Progenitor cell of endocrine pancreas (in vitro differentiated cells): Measurements from ENCODE around the gene SNX3. TPM values are rescaled to one million over a fixed set of nuclear protein-coding genes. Genes with fewer than 3 reads are reported as not detected.
"Not testable (repeated sequence)": the region's sequence is repeated elsewhere in the genome, so short reads cannot be mapped to it uniquely, and the experiment has no call there.

ENCODE experiments used
- DNase-seq: peaks from one replicate; pipeline ENCODE4 v3.0.0; 2021; ENCODE audit warnings: low spot score; ENCODE audit not compliant: unreplicated experiment
- H3K27ac Mint-ChIP-seq: 2 replicates; pipeline ENCODE4 v1.8.0; 2021; ENCODE audit warnings: mild to moderate bottlenecking, moderate library complexity, mixed read lengths
- H3K27me3 Mint-ChIP-seq: 2 replicates; pipeline ENCODE4 v1.8.0; 2021; ENCODE audit warnings: mixed read lengths
- H3K36me3 Mint-ChIP-seq: 2 replicates; pipeline ENCODE4 v1.8.0; 2022; ENCODE audit warnings: mixed read lengths; ENCODE audit not compliant: insufficient read depth
- H3K4me1 Mint-ChIP-seq: 2 replicates; pipeline ENCODE4 v1.8.0; 2021; ENCODE audit warnings: low read depth, mixed read lengths
- H3K4me3 Mint-ChIP-seq: 2 replicates; pipeline ENCODE4 v1.8.0; 2021; ENCODE audit warnings: low read depth, mild to moderate bottlenecking, moderate library complexity, mixed read lengths
- H3K9me3 Mint-ChIP-seq: 2 replicates; pipeline ENCODE4 v1.8.0; 2021; ENCODE audit warnings: low read depth, mixed read lengths
- long read RNA-seq: library from polyadenylated mRNA; unstranded; transcript quantifications from one replicate; pipeline ENCODE4 v2.0.0, GENCODE V29; 2020
- total RNA-seq: library from RNA; stranded (reverse); gene quantifications from 2 replicates; pipeline ENCODE4 v1.2.1, GENCODE V29; 2021
- TF ChIP-seq, protein P1 (sequence below): fragments of 200-600 bp; sonication (generic); IDR thresholded peaks from one replicate; pipeline ENCODE4 v1.5.0; 2021; ENCODE audit warnings: antibody characterized with exemption, mild to moderate bottlenecking; ENCODE audit not compliant: unreplicated experiment

Gene SNX3
- total RNA-seq = 84.1 and 95.5 TPM in 2 replicates
- long read RNA-seq, transcript SNX3-201 (4 exons, 1,755 nt) = major isoform, 21 of 23 reads
- long read RNA-seq, partial matches to known transcripts = 1 of 23 reads
- long read RNA-seq, other reads (novel, unspliced or antisense) = 1 of 23 reads

DNA sequence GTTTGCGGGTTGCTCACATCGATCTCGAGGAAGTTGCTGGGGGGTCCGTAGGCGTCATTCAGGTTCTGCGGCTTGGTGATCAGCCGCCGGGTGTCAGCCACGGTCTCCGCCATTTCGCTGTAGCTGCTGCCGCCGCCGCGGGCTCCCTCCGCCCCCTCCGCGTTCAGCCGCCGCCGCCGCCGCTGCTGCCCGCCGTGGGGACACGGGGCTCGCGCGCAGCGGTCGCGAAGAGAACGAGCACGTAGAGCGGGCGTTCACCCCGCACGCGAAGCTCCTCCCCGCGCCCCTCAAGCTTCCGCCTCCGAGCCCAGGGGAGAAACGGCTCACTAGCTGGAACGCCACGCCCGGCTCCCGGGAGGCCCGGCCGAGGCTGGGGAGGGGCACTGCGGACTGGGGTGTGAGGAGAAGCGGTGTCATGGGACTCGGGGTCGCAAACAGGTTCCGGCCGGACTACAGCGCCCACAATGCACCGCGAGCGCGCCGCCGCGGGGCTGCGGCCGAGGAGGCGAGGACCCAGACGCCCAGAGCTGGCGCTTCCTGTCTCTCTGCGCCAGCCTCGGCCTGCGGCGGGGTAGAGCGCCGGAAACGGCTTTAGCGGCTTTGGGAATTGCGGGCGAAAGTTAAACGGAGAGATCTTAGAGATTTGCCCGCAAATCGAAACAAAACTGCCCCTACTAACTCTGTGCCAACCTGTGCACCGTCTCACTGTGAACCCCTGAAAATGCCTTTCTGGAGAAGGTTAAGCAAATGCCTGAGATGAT, at the start of gene SNX3:
Gene SNX3 (minus strand): TSS at position 232 of the 761 bp plus-strand sequence. CDS start 119 bp downstream, at position 113.
- TF ChIP-seq, protein P1, sequence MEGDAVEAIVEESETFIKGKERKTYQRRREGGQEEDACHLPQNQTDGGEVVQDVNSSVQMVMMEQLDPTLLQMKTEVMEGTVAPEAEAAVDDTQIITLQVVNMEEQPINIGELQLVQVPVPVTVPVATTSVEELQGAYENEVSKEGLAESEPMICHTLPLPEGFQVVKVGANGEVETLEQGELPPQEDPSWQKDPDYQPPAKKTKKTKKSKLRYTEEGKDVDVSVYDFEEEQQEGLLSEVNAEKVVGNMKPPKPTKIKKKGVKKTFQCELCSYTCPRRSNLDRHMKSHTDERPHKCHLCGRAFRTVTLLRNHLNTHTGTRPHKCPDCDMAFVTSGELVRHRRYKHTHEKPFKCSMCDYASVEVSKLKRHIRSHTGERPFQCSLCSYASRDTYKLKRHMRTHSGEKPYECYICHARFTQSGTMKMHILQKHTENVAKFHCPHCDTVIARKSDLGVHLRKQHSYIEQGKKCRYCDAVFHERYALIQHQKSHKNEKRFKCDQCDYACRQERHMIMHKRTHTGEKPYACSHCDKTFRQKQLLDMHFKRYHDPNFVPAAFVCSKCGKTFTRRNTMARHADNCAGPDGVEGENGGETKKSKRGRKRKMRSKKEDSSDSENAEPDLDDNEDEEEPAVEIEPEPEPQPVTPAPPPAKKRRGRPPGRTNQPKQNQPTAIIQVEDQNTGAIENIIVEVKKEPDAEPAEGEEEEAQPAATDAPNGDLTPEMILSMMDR = no peak
- DNase-seq = peak; percentile 94
- H3K4me3 Mint-ChIP-seq = peak within 1 kb of the TSS; percentile 80
- H3K9me3 Mint-ChIP-seq = no peaks in the 10 kb centered on the region
- H3K27ac Mint-ChIP-seq = peak within 1 kb of the TSS; percentile 96
- peaks cover 4% of the 10 kb centered on the region for H3K36me3 Mint-ChIP-seq
- peaks cover 6% of the 10 kb centered on the region for H3K4me1 Mint-ChIP-seq
- H3K27me3 Mint-ChIP-seq = no peaks in the 10 kb centered on the region

DNA sequence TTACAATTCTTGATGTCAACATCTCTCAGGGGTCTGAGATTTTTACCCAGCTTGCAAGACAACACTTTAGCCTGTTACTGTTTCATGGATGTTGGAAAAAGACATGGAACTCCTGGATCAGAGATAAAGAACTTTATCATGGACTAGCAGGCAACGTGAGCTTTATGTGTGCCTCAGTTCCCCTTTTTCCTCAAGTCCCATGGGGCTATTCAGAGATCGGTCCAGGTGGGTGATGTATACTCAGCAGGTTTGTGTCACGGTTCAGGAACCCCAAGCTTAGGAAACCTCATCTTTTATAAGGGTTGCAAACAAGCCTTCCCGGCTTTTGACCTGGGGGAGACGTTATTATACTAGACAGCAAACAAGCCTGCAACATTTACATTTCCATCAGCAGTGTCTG, 49.0 kb upstream of the SNX3 start:
- no peak for DNase-seq

DNA sequence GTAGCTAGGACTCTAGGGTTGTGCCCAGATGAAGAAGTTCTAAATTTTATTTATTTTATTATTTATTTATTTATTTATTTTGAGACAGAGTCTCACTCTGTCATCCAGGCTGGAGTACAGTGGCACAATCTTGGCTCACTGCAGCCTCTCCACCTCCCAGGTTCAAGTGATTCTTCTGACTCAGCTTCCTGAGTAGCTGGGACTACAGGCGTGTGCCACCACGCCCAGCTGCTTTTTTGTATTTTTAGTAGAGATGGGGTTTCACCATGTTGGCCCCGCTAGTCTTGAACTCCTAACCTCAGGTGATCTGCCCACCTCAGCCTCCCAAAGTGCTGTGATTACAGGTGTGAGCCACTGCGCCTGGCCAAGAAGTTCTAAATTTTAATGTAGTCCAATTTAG, 47.8 kb upstream of the SNX3 start:
- H3K9me3 Mint-ChIP-seq, H3K4me3 Mint-ChIP-seq, H3K27ac Mint-ChIP-seq, H3K36me3 Mint-ChIP-seq, DNase-seq, H3K4me1 Mint-ChIP-seq, H3K27me3 Mint-ChIP-seq: not testable (repeated sequence)

More for the DNA sequence above, 49.0 kb upstream of the SNX3 start:
- H3K4me1 Mint-ChIP-seq = peaks cover 7% of the 10 kb centered on the region
- TF ChIP-seq, protein P1 = no peak
- H3K9me3 Mint-ChIP-seq = no peaks in the 10 kb centered on the region
- no peak overlapping the region for H3K27ac Mint-ChIP-seq
- no peaks in the 10 kb centered on the region for H3K36me3 Mint-ChIP-seq
- no peak overlapping the region for H3K4me3 Mint-ChIP-seq
- no peaks in the 10 kb centered on the region for H3K27me3 Mint-ChIP-seq

DNA sequence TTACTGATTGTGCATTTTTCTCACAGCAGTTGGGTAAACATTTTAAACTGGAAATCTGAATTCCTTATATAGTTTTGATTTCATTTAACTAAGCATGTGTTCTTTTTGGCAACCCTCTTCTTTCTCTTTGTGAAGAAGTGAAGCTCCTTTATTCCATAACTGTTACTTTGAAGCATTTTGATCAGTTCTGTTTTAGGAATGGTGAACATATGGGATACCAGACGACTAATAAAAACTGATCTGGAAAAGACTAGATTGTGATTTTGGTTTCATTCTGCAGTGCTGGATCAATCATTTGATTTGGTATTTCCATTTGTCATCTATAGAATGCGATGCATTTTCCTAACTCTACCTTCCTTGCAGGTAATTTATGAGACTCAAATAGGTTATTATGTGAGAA, 43.8 kb upstream of the SNX3 start:
- Mint-ChIP-seq H3K9me3 (peaks cover 6% of the 10 kb centered on the region), H3K36me3 (peaks cover 6% of the 10 kb centered on the region), H3K27ac (no peak overlapping the region), H3K4me3 (no peak overlapping the region), H3K27me3 (no peaks in the 10 kb centered on the region), H3K4me1 (peaks cover 9% of the 10 kb centered on the region)
- DNase-seq = no peak
- TF ChIP-seq, protein P1 = no peak

DNA sequence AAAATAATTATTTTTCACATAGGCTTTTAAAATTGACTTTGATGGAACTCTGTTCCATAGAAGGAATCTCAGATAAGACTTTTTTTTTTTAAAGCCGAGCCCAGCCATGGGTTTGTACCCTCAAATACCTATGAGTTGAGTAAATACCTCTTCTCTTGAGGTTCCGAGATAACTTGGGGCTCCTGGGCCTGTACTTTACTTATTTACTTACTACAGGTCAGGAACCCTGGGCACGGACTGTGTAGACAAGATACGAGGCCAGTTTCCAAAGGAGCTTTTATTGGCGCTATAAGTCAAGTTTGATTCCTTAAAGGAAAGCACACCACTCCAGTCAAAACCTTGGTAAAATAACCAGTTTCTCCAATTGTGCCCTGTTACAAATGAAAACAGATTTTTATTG, 41.5 kb upstream of the SNX3 start:
- no peaks in the 10 kb centered on the region for H3K27me3 Mint-ChIP-seq
- H3K36me3 Mint-ChIP-seq = peaks cover 6% of the 10 kb centered on the region
- TF ChIP-seq, protein P1 = no peak
- H3K27ac Mint-ChIP-seq = no peak overlapping the region
- no peak for DNase-seq
- H3K4me3 Mint-ChIP-seq = no peak overlapping the region
- H3K4me1 Mint-ChIP-seq = peaks cover 9% of the 10 kb centered on the region
- H3K9me3 Mint-ChIP-seq = peaks cover 6% of the 10 kb centered on the region

DNA sequence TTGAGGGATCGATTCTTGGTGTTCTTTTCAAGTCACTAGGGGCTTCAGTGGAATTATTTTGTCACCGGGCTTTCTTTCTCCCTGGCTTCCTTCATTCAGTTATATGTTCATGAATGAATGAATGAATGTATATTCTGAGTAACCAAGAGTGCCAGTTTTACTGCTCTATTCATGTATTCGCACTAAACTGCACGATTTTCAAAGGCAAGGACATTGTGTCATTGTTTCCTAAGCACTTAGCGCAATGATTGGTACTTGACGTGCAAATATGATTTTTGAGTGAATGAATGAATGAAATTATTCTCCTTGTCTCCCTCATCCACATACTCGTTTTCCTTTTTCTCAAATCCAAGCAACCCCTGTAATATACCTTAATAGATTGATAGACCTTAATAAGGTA, 34.8 kb upstream of the SNX3 start:
- Mint-ChIP-seq H3K36me3 (no peaks in the 10 kb centered on the region), H3K4me3 (peak overlapping the region; percentile 98), H3K4me1 (peaks cover 7% of the 10 kb centered on the region), H3K9me3 (no peaks in the 10 kb centered on the region), H3K27ac (peak overlapping the region; percentile 99), H3K27me3 (no peaks in the 10 kb centered on the region)
- TF ChIP-seq, protein P1 = no peak
- no peak for DNase-seq
